ENCODE measurements around the gene NFYC.

NFYC gene

DNA sequence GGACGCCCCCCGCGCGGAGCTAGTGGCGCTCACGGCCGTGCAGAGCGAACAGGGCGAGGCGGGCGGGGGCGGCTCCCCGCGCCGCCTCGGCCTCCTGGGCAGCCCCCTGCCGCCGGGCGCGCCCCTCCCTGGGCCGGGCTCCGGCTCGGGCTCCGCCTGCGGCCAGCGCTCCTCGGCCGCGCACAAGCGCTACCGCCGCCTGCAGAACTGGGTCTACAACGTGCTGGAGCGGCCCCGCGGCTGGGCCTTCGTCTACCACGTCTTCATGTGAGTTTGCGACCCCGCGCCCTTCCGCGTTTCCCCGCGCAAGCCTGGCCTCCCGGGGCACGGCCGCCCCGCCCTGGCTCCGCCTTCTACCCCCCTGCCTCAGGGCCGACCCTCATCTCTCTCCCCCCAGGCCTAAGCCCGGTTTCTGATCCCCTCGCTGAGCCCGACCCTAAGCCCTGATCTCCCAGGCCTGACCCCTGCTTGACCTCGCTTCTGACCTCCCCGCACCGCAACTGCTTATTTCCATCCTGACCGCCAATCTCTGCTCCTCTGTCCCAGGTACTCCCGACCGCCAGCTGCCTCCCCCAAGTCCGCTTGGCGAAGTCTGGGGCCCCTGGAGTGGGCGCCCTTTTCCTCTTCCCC lies 92.8 kb downstream of the NFYC start:
- TF ChIP-seq CTCF (IDR thresholded peaks at IDR 0.05; ENCODE audit: low read depth, low read length) = no peak
- peak overlapping the region in 1 of 2 donors; percentile 21 for H3K4me3 ChIP-seq (replicated peaks in 1 of 2; ENCODE audit: low read depth in 2 of 2, low read length in 2 of 2)
- no peak for DNase-seq (ENCODE audit: low read depth in 2 of 2)

DNA sequence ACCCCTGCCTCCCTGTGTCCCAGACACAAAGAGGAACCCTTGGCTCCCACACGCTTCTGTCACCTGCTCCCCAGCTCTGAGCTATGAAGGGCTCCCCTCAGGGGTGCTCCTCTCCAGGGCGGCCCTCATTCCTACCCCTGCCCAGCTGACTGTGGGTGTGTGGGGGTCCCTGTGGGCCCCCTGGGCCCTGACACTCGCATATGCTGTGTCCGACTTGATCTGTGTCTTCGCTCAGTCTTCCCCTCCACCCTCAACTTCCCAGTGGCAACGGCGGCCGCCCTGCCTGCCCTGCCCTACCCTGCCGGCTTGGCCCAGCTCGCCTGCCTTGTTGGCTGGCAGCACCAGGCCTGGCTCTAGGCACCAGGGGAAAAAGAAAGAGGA lies 93.3 kb downstream of the NFYC start:
- no peak overlapping the region for H3K4me3 ChIP-seq (replicated peaks in 1 of 2; ENCODE audit: low read depth in 2 of 2, low read length in 2 of 2)
- DNase-seq (ENCODE audit: low read depth in 2 of 2) = no peak
- TF ChIP-seq CTCF (IDR thresholded peaks at IDR 0.05; ENCODE audit: low read depth, low read length) = no peak

GRCh38 chr1:40785446-40785845 lies 93.9 kb downstream of the NFYC start:
- no peak overlapping the region for H3K4me3 ChIP-seq (replicated peaks in 1 of 2; ENCODE audit: low read depth in 2 of 2, low read length in 2 of 2)
- no peak for DNase-seq (ENCODE audit: low read depth in 2 of 2)
- no peak for TF ChIP-seq CTCF (IDR thresholded peaks at IDR 0.05; ENCODE audit: low read depth, low read length)

- TF ChIP-seq CTCF (IDR thresholded peaks at IDR 0.05; ENCODE audit: low read depth, low read length) = no peak
- no peak overlapping the region for H3K4me3 ChIP-seq (replicated peaks in 1 of 2; ENCODE audit: low read depth in 2 of 2, low read length in 2 of 2)
- no peak for DNase-seq (ENCODE audit: low read depth in 2 of 2)
Observed at GRCh38 chr1:40786171-40786994, 94.9 kb downstream of the NFYC start.

GRCh38 chr1:40786995-40787705 lies 95.6 kb downstream of the NFYC start:
- no peak for TF ChIP-seq CTCF (IDR thresholded peaks at IDR 0.05; ENCODE audit: low read depth, low read length)
- no peak for DNase-seq (ENCODE audit: low read depth in 2 of 2)
- no peak overlapping the region for H3K4me3 ChIP-seq (replicated peaks in 1 of 2; ENCODE audit: low read depth in 2 of 2, low read length in 2 of 2)

DNA sequence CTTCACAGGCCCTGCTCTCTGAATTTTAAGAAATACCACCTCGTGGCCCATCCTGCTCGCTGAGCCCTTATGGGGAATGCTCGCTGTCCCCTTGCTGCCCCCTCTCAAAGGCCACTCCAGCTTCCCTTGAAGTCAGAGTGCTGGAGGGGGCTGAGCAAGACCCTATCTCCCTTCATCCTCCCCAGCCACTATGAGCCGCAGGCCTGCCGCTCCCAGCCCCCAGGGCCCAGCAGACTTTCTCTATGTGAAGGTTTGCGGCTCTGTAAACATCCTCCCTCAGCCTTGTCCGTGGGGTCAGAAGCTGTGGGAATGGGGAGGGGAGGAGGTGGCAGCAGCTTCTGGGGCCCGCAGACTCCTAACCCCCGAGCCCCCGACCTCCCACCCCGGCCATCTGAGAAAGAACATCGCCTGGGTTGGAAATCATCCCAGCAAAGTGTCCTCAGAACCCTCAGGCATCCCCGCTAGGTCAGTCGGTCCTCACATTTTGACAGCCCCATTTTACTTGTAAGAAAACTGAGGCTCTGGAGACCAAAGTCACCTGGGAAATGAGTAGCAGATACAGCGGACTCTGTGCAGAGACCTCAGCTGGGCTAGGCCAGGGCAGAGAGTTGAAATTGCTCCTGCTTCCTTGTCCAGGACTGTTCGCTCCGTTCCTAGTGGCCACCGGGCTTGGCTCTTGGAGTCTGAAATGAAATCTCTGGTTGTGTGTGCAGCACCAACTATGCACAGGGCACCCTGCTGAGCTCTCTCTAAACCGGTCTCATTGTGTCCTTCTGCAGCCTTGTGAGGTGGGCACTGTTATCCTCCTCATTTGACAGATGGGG lies 96.4 kb downstream of the NFYC start:
- DNase-seq (ENCODE audit: low read depth in 2 of 2) = no peak
- H3K4me3 ChIP-seq (replicated peaks in 1 of 2; ENCODE audit: low read depth in 2 of 2, low read length in 2 of 2) = no peak overlapping the region
- no peak for TF ChIP-seq CTCF (IDR thresholded peaks at IDR 0.05; ENCODE audit: low read depth, low read length)
